COR-L47 (cell line): ENCODE measurements around the gene RAC3.

ENCODE experiments used
- DNase-seq: peaks from one replicate; lab custom pipeline; 2025; lab: John Stamatoyannopoulos, UW

The RAC3 gene

DNA sequence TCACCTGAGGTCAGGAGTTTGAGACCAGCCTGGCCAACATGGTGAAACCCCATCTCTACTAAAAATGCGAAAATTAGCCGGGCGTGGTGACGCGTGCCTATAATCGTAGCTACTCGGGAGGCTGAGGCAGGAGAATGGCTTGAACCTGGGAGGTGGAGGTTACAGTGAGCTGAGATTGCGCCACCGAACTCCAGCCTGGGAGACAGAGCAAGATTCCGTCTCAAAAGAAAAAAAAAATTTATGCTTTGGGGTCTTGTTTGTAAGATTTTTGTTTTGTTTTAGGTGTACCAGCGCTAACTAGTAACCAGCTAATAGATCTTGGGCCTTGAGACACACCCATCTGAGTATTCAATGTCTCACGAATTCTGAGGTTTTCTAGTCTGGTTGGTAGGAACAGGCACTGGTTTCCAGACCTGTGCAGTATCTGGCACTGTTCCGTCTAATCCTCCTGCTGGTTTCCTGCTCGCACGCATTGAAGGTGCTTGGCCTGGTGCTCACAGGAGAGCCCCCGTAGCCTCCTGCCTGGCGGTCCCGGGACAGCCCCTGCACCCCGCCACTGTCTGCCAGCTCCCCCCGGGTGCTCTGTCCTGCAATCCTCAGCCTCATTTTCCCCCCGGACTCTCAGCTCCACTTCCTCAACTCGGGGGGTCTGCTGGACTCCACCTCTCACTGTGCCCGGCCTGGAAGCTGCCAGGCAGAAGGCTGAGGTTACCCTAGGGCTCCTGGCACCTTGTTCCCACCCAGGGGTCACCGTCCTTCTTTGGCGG, 44.7 kb downstream of the RAC3 start:
- no peak for DNase-seq

DNA sequence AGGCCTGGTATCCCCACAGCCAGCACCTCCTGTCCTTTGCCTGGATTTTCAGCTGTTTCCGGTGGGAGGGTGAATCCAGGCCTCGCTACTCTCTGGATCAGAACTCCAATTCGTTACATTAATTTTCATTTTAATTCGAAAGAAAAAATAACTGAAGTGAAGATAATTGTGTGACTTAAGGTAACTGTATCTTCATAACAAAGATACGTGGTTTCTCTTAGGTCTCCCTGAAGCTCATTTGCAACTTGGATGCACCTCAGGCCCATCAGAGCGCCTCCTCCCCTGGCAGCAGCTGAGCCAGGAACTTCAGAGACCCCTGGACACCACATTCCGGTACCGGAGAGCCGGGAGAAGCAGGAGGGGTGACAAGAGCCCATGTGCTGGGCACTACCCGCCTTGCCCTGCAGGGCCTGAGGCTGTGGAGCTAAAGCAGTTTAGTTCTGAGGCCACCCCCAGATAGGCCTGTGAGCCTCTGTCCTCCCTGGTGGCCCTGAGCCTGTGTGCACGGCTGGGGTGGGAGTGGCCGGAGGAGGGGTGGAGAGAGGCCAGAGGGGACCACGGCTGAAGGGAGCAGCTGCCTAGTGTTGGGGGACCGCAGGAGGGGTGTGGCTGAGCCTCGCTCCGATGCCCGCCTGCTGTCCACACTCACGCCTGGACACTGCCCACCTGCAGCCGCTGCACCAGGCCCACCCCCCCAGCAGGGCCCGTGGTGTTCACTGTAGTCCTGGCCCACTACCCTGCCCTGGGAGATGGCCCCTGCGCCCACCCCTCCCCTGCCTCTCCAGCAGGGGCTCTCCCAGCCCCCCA, 45.5 kb downstream of the RAC3 start:
- no peak for DNase-seq

DNA sequence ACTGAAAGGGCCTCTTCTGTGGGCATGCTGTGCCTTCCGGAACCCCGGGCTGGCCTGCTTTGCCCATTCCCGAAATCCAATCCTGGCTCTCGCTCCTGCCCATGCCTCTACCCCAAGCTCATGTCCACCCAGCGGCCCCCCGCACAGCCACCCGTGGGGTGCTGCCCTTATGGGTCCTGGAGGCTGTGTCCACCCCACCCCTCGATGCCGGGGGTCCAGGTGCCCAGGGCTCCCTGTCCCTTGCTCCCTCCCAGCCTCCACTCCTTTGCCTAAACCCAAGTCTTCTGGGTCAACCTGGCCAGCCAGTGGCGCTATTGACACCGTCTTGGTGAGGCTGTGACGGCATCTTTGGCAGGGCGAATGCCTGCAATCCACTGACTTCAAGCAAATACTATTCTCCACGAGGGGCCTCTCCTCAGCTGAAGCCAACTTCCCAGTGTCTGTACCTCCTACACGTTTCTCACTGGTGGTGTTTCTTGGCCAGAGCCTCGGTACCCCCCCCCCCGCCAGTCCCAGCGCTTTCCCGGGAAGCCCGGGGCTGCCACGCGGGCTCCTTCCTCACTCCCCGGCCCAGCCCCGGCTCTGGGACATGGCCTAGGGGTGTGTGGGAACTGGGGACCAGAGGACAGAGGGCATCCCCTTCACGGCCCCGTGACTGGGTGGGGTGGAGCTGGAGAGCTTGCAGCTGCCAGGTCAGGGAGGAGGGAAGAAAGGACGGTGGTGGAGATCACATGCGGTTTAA, 46.3 kb downstream of the RAC3 start:
- no peak for DNase-seq

DNA sequence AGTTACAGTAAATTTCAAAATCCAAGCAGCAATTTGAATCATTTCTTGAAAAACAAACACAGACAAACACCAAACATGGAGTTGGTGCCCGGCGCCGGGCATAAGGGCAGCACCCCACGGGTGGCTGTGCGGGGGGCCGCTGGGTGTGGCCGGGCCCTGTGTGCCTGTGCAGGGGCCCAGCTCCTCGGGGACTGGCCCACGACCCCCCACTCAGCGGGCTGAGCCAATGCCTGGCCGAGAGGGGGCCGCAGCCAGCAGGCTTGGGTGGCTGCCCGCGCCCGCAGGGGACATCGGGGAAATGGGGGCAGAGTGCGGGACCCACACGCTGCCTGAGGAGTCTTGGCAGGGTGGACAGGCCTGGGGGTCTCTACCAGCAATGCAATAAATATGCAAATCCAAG, 47.0 kb downstream of the RAC3 start:
- no peak for DNase-seq

DNA sequence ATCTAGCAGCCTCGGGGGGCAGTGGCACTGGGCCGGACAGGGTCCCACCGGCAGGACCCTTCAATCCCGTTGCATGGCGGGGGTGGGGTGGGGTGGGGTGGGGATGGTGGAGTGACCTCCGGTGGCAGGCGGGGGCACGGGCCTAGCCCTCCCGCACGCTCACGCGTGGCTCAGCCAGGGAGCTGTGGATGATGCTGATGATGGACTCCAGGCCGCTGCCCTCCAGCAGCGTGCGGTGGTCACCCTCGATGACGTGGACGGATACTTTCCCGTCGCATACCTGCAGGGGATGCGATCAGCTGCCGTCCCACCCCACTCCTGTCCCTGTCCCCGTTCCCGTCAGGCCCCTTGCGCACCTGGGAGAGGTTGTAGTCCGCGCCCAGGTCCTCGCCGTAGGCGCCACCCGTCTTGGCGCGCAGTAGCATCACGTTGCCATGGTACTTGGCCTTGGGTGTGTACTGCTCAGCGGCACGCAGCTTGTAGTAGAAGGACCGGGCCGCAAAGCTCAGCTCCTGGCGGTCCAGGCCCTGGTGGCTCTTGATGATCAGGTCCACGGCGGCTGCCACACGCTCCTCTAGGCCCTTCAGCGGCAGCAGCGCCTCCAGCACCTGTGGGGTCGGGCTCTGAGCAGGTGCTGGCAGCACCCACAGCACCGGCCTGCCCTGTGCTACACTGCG, 47.7 kb downstream of the RAC3 start:
- DNase-seq = no peak

DNA sequence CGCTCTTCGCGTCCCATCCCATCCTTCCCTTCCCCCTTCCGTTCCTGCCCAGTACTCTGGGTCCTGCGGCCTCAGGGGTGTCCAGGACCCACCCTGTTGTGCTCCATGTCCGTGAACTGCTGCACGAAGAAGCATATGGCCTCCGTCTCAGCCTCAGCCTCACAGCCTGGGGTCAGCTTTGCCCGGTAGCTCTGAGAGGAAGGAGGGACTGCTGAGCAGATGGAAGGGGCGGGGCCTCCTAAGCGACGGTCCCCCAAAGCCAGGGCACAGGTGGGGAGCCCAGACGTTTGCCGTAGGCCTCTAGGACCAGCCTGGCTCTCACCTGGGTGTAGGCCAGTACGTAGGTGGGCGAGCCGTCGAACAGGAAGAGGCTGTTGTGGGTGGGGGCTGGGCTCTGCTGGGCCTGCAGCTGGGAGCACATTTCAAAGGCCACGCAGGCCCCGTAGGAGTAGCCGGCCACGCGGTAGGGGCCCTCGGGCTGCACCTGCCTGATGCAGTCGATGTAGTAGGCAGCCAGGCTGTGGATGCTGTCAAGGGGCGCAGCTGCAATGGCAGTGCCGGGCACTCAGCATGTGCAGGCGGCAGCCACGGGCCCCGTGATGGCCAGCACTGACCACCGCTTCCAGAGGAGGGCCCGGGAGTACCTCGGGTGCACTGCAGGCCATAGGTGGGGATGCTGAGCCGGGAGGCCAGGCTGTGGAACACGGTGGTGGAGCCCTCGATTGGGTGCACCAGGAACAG, 48.7 kb downstream of the RAC3 start:
- no peak for DNase-seq

DNA sequence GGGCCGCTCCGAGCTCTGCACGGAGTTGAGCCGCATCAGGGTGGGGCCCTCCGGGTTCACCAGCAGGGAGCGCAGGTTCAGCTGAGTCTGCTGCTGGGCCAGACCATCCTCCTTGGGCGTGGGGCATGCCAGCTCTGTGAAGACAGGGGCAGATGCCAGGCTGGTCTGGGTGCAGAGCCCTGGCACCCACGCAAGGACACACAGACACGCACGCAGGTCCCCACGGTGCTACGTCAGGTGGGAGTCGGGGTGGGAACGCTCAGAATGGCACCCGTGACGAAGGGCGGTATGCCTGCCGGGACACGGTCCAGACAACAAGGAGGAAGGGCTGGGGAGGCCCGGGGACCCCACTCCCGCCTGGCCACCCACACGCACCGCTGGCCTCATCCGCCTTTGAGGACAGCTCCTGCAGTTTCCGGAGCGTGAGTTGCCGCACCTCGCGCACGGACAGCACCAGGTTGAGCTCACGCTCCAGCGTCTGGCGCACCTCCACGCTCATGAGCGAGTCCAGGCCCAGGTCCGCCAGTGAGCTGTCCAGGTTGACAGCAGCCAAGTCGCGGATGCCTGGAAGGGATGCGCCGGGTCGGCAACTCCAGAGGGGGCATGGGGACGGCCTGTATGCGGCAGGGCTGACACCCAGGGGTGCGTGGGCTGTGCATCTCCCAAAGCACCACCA, 49.4 kb downstream of the RAC3 start:
- no peak for DNase-seq

DNA sequence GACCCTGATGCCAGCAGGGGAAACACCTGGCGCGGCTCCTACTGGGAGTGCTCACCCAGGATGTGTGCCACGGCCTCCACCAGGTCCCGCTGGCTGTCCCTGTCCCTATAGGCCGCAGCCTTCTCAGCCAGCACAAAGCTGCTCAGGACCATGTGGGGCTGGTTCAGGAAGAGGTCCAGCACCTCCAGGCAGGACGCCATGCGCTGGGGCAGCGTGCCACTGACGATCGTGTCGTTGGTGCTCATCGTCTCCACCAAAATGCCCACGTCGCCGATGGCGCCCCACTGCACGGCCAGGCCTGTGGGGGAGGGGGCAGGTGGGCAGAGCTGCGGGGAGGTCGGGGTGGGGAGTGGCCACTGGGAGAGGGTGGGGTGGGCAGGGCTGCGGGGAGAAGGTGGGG, 50.1 kb downstream of the RAC3 start:
- DNase-seq = no peak

DNA sequence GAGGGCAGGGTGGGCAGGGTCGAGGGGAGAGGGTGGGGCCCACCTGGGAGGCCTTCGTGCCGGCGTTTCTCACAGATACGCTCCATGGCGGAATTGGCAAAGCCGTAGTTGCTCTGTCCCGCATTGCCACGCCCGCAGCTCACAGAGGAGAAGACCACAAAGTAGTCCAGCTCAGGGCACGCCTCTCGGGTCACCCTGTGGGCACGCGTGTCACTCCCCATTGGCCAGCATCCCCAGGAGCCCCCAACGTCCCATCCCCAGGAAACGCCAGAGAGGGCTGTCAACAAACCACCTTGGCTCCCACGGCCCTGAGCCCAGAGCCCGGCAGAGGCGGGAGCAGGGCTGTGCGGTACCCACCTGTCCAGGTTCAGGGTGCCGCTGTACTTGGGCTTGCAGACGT, 50.5 kb downstream of the RAC3 start:
- no peak for DNase-seq

DNA sequence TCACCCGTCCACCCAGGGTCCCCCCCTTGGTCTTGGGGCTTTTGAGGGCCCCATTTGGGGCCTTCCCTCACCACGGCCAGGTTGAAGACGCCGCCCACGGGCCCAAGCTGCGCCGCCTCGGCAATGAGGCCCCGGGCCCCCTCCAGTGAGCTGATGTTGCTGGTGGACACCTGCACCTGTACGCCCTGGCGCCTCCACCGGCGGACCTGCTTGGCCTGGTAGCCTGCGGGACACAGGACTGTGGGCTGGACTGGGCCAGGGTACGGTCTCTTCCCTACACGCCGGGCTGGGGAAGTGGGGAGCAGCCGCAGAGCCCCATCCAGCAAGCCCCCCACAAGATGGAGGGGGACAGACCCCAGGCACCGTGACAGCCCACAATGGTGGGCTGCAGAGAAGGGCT, 51.0 kb downstream of the RAC3 start:
- no peak for DNase-seq

DNA sequence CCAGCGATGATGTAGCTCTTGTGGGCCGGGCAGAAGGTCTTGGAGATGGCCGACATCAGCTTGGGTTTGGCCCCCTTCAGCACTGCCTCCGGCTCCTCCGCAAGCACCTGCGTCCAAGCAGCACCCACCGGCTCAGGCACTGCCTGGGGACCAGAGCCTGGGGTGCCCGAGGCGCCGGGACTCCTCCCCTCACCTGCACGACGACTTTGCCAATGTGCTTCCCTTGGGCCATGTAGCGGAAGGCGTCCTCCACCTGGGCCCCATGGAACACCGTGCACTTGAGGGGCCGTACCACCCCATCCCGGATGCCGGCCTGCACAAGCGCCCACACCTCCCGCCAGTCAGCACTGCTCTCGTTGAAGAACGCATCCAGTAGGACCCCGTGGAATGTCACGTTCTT, 51.5 kb downstream of the RAC3 start:
- DNase-seq = no peak
